Measurements from ENCODE around the gene HDAC7.

HDAC7 gene

DNA sequence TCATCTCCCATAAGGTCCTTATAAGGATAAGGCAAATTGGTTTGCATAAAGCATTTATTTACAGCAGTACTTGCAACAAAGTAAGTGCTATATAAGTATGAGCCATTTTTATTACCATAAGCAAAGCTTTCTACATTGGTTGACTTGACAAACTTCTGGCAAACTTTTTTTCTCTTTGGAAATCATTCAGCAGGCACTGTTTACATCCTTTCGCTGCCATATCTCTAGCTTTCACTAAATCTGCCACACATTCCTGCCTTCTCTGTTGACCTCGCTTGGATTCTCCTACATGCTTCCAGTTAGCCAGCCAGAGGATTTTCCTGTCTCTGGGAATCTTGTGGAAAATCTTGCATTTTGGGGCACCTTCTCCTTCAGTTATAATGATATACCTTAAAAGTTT, 21.8 kb upstream of the HDAC7 start:
- TF ChIP-seq Cebpa-rat (IDR thresholded peaks at IDR 0.05), result no peak
- no peak overlapping the region for H3K27ac ChIP-seq
- no peaks in the 10 kb centered on the region for H3K9me3 ChIP-seq
- H3K4me3 ChIP-seq, result no peak overlapping the region
- no peaks in the 10 kb centered on the region for H3K27me3 ChIP-seq
- peaks cover 13% of the 10 kb centered on the region for H3K4me1 ChIP-seq
- no peak overlapping the region for H3K4me2 ChIP-seq
- no peaks in the 10 kb centered on the region for H4K20me1 ChIP-seq
- peaks cover 7% of the 10 kb centered on the region; the same call in 1 of the 2 replicates for H3K36me3 ChIP-seq
- no peak overlapping the region for H3K9ac ChIP-seq

GRCh38 chr12:47840571-47840970, 20.9 kb upstream of the HDAC7 start:
- Histone ChIP-seq H3K27ac (no peak overlapping the region), H3K9ac (no peak overlapping the region), H3K27me3 (no peaks in the 10 kb centered on the region), H3K4me1 (peaks cover 18% of the 10 kb centered on the region), H3K4me3 (no peak overlapping the region), H3K9me3 (no peaks in the 10 kb centered on the region), H3K36me3 (peaks cover 5% of the 10 kb centered on the region; the same call in 1 of the 2 replicates), H3K4me2 (no peak overlapping the region), H4K20me1 (no peaks in the 10 kb centered on the region)
- TF ChIP-seq Cebpa-rat (IDR thresholded peaks at IDR 0.05), result no peak

DNA sequence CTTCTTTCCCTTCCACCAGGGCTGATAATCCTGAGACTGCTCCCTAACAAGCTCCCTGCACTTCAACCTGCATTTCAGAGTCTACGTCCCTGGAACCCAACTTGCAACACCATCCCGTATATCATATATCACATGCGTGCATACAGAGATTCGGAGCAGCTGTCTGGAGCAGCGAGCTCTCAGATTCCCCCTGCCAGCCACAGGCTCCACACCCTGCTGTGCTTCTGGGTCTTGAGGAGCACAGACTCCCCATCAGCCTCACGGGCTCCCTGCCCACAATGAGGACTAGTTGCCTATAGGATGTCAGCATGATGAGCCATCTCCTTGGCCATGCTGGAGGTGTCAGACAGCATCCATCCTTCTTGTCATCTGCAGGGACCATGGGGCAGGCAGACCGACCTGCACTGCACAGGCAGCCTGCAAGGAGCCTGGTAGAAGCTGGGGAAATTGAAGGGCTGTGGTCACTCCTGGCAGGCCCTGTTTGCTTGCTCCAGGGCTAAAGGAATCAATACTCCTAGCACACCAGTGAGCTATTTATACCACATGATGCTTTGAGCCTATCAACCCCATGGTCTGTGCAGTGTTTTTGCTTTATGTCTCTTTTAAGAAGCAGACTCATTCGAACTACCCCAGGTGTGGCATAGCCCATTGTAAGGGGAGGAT, 19.6 kb upstream of the HDAC7 start:
- H3K4me2 ChIP-seq, result no peak overlapping the region
- peaks cover 27% of the 10 kb centered on the region for H3K4me1 ChIP-seq
- no peak overlapping the region for H3K9ac ChIP-seq
- no peaks in the 10 kb centered on the region for H3K27me3 ChIP-seq
- H3K4me3 ChIP-seq, result no peak overlapping the region
- no peak for TF ChIP-seq Cebpa-rat (IDR thresholded peaks at IDR 0.05)
- H3K36me3 ChIP-seq, result no peaks in the 10 kb centered on the region
- no peak overlapping the region for H3K27ac ChIP-seq
- no peaks in the 10 kb centered on the region for H3K9me3 ChIP-seq
- H4K20me1 ChIP-seq, result no peaks in the 10 kb centered on the region

DNA sequence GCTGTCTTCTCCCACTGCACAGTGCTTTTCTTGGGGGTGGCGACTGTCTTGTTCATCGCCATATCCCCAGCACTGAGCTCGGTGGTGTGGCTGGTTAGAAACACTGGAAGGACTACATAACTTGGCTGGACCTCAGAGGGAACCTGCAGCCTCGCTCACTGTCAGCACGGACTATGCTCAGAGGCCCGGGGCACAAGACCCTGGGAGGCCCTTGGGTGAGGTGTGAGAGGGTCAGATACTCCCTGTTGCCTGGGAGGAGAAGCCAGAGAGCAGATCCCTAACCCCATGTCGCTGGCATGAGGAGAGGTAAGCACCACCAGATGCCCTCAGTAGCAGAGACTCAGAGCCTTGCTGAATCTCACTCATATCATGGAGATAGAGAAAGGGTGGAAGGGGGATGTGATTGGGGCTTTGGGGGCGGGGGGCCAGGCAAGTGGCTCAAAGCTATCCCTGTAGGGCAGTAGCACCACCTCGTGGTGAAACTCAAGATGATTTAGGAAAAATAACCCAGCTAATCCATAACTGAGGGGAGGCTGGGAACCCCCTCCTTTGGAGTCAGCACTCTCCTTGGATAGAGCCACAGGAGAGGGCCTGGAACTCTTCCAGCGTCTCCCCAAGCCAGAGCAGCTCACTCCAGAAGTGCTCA, 18.7 kb upstream of the HDAC7 start:
- Histone ChIP-seq H3K27me3 (no peaks in the 10 kb centered on the region), H3K4me2 (no peak overlapping the region), H3K4me1 (peaks cover 25% of the 10 kb centered on the region), H4K20me1 (no peaks in the 10 kb centered on the region), H3K4me3 (no peak overlapping the region), H3K9ac (no peak overlapping the region), H3K36me3 (no peaks in the 10 kb centered on the region), H3K9me3 (no peaks in the 10 kb centered on the region), H3K27ac (no peak overlapping the region)
- TF ChIP-seq Cebpa-rat (IDR thresholded peaks at IDR 0.05), result no peak

GRCh38 chr12:47837190-47838171, 17.8 kb upstream of the HDAC7 start:
- TF ChIP-seq Cebpa-rat (IDR thresholded peaks at IDR 0.05), result no peak
- H3K9ac ChIP-seq, result no peak overlapping the region
- no peak overlapping the region for H3K4me2 ChIP-seq

GRCh38 chr12:47835831-47836155, 16.1 kb upstream of the HDAC7 start:
- no peak for TF ChIP-seq Cebpa-rat (IDR thresholded peaks at IDR 0.05)
- H3K4me1 ChIP-seq, result peaks cover 41% of the 10 kb centered on the region
- H3K4me3 ChIP-seq, result no peak overlapping the region
- no peaks in the 10 kb centered on the region for H3K9me3 ChIP-seq
- peak overlapping the region; percentile 37; the same call in 1 of the 2 replicates for H3K4me2 ChIP-seq
- no peaks in the 10 kb centered on the region for H3K27me3 ChIP-seq
- H3K9ac ChIP-seq, result no peak overlapping the region
- no peaks in the 10 kb centered on the region for H3K36me3 ChIP-seq
- no peak overlapping the region for H3K27ac ChIP-seq
- no peaks in the 10 kb centered on the region for H4K20me1 ChIP-seq

More at GRCh38 chr12:47837190-47838171, 17.8 kb upstream of the HDAC7 start:
- no peaks in the 10 kb centered on the region for H4K20me1 ChIP-seq
- H3K27ac ChIP-seq, result no peak overlapping the region
- H3K4me1 ChIP-seq, result peaks cover 34% of the 10 kb centered on the region
- no peak overlapping the region for H3K4me3 ChIP-seq
- H3K36me3 ChIP-seq, result no peaks in the 10 kb centered on the region
- H3K27me3 ChIP-seq, result no peaks in the 10 kb centered on the region
- no peaks in the 10 kb centered on the region for H3K9me3 ChIP-seq

- no peak overlapping the region for H3K4me3 ChIP-seq
- no peaks in the 10 kb centered on the region for H3K27me3 ChIP-seq
- H3K36me3 ChIP-seq, result no peaks in the 10 kb centered on the region
- H3K27ac ChIP-seq, result no peak overlapping the region
- H3K9me3 ChIP-seq, result no peaks in the 10 kb centered on the region
- H4K20me1 ChIP-seq, result no peaks in the 10 kb centered on the region
- TF ChIP-seq Cebpa-rat (IDR thresholded peaks at IDR 0.05), result no peak
- peak overlapping the region; percentile 37 for H3K4me2 ChIP-seq
- no peak overlapping the region for H3K9ac ChIP-seq
- H3K4me1 ChIP-seq, result peaks cover 41% of the 10 kb centered on the region
These were observed 15.5 kb upstream of the HDAC7 start for GRCh38 chr12:47835006-47835830.

DNA sequence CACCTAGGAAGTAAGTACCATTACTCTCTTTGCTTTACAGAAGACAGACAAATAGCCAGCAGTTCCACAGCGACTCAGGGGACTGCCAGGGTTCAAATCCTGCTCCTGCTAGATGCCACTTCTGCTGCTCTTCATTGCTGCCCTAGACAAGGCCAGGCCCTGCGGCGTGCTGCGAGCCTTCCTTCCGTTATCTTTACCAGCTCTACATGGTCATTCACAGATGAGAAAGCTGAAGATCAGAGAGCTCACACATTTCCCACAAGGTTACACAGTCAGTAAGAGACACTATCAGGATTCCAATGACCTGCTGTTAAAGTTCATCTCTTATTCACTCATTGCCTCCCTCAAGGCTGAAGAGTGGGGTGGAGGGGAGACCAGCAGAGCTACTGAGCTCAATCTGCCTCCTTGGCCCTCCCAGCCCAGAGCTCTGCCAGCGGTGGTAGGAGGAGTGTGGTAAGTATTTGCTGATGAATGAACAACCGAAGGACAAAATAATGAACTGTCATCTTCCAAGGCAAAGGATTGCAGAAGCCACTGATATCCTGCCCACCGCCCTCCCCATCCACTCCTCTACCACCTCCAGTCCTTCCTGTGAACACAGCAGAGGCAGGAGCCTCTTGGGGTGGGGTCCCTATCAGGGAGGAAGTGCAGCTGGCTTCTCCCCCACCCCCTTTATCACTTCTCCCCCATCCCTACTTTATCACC, 14.6 kb upstream of the HDAC7 start:
- Histone ChIP-seq H3K4me2 (peak overlapping the region; percentile 37), H3K9me3 (no peaks in the 10 kb centered on the region), H3K27ac (no peak overlapping the region), H3K9ac (no peak overlapping the region), H4K20me1 (no peaks in the 10 kb centered on the region), H3K36me3 (no peaks in the 10 kb centered on the region), H3K4me1 (peaks cover 45% of the 10 kb centered on the region), H3K4me3 (no peak overlapping the region), H3K27me3 (no peaks in the 10 kb centered on the region)
- TF ChIP-seq Cebpa-rat (IDR thresholded peaks at IDR 0.05), result no peak
